Hematopoietic multipotent progenitor cell treated with erythropoietin and hydrocortisone succinate and interleukin-3 and kit ligand, for 8 days (in vitro differentiated cells): ENCODE results near the gene ZNF92.
"Not testable (repeated sequence)": the region's sequence is repeated elsewhere in the genome, so short reads cannot be mapped to it uniquely, and the experiment has no call there.

Source experiments
- DNase-seq: peaks from one replicate; pipeline ENCODE4 v3.0.0-alpha.2; 2015

ZNF92 gene

DNA sequence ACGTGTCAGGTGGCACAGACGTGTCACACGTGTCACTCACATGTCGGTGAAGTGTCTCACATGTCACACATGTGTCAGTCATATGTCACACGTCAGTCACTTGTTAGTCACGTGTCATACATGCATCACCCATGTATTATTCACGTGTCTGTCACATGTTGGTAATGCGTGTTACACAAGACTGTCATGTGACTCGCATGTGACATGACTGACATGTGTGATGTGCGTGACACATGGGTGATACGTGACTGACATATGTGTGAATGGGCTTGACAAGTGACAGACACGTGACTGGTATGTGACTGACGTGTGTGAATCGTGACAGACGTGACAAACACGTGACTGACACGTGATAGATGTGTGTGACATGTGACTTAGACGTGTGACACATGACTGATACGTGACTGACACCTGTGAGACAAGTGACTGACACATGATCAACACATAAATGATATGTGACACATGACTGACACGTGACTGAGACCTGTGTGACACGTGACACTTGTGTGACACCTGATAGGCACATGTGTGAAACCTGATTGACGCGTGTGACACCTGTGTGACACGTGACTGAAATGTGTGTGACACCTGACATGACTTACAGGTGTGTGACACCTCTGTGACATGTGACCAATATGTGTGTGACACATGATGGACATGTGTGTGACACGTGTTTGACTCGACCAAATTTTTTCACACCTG is 56.1 kb downstream of the ZNF92 start:
- no peak for DNase-seq

DNA sequence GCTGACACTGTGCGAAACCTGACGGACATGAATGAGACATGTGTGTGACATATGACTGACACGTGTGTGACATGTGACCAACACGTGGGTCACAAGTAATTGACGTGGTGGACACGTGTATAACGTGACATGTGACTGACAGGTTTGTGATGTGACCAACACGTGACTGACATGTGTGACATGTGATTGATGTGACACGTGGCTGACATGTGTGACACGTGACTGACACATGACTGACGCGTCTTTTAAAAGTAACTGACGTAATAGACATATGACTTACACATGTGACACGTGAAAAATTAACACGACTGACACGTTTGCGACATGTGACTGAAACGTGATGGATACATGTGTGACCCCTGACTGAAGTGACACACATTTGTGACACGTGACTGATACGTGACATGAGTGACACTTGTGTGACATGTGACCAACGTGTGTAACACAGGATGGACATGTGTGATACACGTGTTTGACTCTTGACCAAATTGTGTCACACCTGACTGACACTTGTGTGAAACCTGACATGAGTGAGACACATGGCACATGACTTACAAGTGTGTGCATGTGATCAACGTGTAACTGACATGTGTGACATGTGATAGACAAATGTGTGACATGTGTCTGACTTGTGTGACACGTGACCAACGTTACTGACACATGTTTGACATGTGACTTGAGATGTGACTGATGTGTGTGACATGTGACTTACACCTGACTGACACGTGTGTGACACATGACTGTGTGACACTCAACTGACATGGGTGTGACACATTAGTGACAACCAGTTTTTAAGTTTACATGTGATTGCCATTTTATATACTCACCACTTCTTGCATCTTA is 56.9 kb downstream of the ZNF92 start:
- DNase-seq, result no peak

DNA sequence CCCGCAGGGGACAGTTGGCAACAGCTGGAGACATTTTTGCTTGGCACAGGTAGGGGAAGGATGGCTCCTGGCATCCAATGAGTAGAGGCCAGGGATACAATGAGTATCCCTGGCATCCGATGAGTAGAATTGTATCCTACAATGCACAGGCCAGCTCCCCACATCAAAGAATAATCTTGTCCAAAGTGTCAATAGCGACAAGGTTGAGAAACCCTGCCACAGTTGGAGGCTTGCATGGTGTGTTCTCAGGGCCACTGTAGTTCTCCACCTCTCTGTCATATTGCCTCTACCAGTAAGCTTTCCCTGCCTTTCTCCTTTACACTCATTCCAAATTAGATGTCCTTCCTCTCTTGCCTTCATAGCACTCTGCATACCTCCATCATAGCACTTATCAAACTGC is 60.7 kb downstream of the ZNF92 start:
- DNase-seq, result no peak

DNA sequence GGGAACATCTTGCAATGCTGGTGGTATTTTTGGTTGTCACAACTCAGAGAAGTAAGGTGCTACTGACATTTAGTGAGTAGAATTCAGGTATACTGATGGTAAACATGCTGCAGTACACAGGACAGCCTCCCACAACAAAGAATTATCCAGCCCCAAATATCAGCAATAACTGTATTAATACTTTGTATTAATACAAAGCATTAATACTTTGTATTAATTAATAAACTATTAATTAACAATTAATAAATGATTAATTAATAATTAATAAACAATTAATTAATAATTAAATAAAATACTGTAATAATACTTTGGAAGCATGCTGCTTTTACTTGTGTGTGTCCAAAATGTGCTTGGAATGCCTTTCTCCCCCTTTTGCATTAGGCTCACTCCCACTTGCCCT is 62.5 kb downstream of the ZNF92 start:
- DNase-seq, result no peak

DNA sequence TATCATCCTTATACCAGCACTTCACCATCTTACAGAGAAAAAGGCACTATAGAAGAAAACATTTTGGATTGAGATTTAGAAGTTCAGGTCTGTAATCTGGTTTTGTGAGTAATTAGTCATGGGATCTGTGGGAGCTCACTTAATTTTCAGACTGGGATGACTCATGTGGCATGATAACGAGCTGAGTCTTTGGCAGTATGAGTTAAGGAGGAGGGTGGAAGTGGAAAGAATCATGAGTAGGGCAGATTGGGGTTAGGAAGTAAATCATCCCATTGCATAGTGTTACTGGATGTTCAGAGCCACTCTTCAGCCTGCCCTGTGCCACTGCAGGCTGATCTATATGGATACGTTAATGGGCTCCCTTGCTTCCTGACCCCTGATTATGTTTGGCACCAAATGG is 64.9 kb downstream of the ZNF92 start:
- peak; percentile 10 for DNase-seq

DNA sequence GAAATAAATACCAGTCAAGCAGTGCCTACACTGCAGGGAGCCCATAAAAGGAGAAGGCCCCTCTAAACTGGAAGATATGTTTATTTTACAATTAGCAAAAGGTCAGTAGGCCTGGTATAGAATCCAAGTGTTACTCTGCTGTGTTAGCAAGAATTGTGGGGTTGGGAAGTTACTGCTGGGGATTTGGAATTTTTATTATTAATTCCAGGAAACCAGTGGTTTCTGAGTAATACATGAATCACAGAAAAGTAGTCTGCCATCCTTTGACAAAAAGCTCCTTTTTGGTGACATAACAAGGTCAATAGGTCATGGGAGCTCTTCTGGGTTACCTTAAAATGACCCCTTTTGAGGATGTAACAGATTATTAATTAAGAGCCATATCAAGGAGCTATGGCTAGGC is 67.4 kb downstream of the ZNF92 start:
- no peak for DNase-seq

DNA sequence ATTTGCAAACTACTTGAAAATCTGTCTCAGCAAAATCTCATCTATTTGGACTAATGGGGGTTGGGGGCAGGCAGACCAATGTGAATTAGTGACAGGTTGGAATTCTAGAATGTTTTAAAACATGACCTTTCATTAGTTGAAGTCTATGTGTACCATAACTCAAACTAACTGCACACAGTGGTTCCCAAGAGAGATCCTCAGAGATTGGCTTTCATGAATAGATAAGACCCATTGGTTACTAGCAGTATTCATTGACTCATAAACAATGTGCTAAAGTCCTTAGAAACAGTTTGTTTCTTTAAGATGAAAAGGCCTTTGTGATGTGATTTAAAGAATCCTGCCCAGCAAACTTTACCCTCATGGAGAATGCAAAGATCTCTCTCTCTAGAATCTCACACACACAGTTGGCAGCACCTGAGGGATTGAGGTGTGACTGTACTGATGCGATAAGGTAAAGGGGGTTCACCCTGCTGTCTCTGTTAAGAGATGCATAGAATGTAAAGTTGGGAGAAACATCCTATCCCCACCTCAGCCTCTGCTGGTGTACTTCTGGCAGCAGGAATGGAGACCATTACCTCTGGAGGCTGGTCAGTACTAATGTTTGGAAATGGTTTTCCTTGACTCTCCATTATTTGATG is 70.7 kb downstream of the ZNF92 start:
- DNase-seq, result no peak

DNA sequence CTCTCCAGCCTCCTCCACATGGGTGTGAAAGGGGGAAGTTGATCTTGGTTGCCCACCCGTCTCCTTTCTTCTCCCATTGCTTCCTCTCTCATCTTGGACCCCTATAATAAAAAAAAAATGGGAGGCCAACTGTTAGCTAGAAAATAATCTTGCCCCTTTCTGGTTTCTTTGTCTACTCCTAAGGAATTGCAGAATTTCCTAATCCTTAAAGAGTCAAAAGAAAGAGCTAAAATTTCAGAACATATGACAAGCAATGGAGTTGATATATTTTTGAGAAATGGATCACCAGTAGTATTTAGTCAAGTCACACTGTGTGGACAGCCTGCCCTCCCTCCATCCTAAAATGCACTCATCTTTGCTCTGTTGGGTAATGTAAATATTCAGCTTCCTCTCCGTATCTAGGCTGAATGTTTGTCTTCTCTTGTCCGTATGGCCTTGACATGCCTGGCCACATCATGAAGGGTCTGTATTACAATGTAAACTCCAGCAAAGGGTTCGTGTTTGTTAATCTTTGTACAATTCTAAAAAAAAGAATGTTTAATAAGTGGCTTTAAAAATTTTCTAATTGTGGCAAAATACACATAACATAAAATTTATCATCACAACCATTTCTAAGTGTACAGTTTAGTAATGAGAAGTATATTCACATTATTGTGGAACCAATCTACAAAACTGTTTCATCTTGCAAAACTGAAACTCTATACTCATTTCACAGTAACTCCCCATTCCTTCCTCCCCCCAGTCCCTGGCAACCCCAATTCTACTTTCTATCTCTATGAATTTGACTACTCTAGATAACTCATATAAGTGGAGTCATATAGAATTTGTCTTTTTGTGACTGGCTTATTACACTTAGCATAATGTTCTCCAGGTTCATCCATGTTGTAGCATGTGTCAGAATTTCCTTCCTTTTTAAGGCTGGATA is 71.5 kb downstream of the ZNF92 start:
- no peak for DNase-seq

DNA sequence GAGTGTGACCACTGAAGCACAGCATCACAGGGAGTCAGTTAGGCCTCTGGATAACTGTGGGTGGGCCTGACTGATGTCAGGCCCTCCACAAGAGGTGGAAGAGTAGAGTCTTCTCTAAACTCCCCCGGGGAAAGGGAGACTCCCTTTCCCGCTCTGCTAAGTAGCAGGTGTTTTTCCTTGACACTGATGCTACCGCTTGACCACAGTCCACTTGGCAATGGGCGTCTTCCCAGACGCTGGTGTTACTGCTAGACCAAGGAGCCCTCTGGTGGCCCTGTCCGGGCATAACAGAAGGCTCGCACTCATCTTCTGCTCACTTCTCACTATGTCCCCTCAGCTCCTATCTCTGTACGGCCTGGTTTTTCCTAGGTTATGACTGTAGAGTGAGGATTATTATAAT is 73.4 kb downstream of the ZNF92 start:
- DNase-seq, result not testable (repeated sequence)

DNA sequence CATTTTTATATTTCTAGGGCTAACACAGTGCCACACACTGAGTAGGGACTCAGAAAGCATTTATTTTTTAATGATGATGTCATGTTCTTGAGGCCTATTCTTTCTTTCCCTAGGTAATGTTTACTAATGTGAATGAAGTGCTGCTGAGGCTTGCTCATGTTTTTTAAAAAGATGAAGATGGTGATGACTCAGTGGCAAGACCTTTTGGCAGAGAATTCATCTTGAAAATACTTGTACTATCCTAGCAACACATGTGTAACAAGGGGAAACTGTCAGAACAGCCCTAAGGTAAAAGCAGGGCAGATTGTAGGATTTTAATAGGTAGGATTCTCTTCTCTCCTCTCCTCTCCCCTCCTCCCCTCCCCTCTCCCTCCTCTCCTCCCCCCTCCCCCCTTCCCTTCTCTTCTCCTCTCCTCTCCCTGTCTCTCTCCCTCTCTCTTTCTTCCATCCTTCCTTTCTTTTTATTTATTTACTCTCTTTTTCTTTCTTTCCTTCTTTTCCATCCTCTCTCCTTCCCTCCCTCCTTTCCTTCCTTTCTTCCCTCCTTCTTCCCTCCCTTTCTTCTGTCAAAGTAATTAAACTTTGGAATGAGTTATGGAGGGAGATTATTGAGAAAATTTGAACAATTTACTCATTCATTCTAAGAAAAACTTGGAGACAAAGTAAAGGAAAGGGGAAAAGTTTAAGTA is 75.3 kb downstream of the ZNF92 start:
- no peak for DNase-seq

DNA sequence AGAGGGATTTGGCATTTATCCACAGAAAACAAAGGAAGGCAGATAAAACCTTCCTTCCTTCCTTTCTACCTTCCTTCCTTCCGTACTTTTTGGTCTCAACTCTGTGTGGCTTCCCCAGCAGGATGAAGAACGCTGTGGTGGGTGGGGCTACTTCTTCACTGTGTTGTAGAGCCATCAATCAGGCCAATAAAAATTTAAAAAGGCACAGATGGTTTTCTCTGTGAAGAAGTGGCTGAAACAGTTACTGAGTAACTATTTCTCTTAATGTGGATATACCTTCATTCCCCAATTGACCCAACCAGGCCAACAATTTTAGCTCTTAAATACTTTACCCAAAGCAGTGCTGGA is 75.8 kb downstream of the ZNF92 start:
- DNase-seq, result no peak
